IPS-11a (cell line): ENCODE data around the gene PSD4.

Source experiments
- H3K4me3 ChIP-seq: one replicate; pipeline ENCODE4 v1.5.1; 2013; ENCODE audit warnings: low read depth, low read length, control low read depth

Gene PSD4

DNA sequence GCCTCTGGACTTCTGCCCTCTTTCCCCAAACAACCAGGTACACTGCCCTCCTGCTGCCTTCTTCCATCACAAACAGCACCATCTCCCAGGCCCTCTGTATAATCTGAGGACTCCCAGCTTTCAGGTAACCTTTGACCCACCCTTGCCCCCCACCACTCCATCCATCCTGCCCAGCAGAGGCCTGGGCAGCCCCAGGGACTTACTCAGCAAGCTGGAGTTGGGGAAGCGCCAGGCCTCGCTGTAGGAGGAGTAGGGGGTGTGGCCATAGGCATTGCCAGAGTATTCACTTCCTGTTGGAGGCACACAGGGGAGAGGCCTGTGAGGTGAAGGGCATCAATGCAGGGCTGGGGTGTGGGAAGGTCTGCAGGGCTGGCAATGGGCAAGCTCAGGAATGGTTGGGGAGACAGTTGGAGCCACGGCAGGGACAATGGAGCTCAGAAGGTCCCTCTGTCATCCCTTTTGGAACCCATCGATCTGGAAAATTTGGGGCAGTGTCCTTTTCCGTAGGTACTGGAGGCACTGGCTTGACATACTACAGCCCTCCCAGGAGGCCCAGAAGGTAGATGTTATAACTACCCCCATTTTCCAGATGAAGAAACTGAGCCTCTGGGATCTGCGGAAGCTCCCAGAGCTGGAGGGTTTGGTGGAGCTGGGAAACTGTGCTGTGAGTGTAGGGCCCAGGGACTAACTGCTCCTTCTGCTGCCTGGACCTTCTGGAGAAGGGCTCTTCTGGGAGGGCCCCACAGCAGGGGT lies 46.3 kb downstream of the PSD4 start:
- no peak overlapping the region for H3K4me3 ChIP-seq

GRCh38 chr2:113220970-113221708 lies 47.4 kb downstream of the PSD4 start:
- no peak overlapping the region for H3K4me3 ChIP-seq

DNA sequence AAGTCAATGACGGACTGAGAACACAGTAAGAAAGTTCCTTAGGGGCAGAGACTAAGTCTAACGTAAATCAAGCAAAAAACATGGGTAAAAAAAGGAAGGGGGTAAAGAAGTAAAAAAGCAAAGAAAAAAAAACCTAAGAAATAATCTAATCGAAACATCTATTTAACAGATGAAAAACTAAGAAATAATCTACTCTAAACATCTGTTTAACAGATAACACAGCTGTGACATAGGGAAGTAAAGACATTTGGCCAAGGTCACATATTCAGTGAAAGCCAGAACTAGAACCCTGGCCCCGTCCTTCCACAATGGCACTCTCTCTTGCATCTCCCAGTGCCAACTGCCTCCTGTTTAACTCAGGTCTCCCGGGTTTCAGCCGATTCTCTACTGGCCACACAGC lies 48.1 kb downstream of the PSD4 start:
- H3K4me3 ChIP-seq: no peak overlapping the region

DNA sequence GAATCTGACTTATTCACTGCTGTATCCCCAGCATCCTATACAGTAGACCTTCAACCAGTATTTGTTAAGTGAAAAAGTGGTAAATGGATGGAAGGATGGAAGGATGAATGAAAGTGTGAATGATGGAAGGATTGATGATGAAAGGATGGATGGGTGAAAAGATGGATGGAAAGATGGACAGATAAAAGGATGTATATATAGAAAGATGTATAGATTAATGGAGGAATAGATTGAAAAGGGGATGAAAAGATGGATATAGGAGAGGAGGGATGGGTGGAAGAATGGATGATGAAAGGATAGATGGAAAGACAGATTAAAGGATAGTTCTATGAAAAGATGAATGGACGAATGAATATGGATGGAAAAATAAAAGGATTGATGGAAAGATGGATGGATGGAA lies 50.0 kb downstream of the PSD4 start:
- no peak overlapping the region for H3K4me3 ChIP-seq

- no peak overlapping the region for H3K4me3 ChIP-seq
These were observed 51.0 kb downstream of the PSD4 start for GRCh38 chr2:113224647-113225236.

GRCh38 chr2:113225263-113226259 lies 51.8 kb downstream of the PSD4 start:
- no peak overlapping the region for H3K4me3 ChIP-seq

GRCh38 chr2:113226462-113226861 lies 52.7 kb downstream of the PSD4 start:
- no peak overlapping the region for H3K4me3 ChIP-seq

DNA sequence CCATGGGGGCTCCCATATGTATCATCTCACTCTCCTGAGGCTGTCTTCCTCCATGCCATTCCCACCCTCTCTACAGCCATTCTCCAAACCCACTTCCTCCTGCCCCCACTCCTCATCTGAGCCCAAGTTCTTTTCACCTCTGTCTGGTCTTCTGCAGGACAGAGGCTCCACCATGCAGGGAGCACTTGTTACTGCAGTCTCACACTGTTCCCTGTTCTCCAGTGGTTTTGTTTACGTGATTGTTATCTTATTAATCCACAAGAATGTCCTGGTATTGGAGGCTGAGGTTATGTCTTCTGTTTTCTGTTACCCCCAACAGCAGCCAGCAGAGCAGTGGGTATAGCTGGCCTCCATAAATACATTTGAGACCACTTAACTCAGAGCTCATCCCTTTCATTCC lies 53.5 kb downstream of the PSD4 start:
- no peak overlapping the region for H3K4me3 ChIP-seq

GRCh38 chr2:113227698-113228097 lies 53.9 kb downstream of the PSD4 start:
- H3K4me3 ChIP-seq: no peak overlapping the region

GRCh38 chr2:113228351-113228750 lies 54.6 kb downstream of the PSD4 start:
- no peak overlapping the region for H3K4me3 ChIP-seq

- H3K4me3 ChIP-seq: no peak overlapping the region
These were observed 55.4 kb downstream of the PSD4 start for GRCh38 chr2:113228991-113229716.

- H3K4me3 ChIP-seq: no peak overlapping the region
These were observed 56.0 kb downstream of the PSD4 start for GRCh38 chr2:113229795-113230194.

DNA sequence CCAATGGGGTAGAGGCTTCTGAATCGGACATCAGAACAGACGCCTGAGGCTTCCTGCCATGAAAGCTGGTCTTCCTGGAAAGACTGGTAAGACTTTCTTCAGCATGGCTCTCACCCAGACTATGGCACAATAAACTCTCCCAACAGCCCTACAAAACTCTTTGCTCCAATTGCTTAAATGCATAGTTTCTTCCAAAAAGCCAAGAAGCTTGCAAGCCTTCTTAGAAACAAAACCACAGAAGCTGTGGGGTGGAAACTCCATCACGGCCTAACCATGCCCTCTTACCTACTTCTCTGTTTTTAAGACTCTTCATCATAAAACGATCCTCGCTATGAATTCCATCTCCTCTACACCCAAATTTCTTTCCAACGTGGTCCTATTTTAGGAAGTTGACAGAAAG lies 56.8 kb downstream of the PSD4 start:
- H3K4me3 ChIP-seq: no peak overlapping the region

DNA sequence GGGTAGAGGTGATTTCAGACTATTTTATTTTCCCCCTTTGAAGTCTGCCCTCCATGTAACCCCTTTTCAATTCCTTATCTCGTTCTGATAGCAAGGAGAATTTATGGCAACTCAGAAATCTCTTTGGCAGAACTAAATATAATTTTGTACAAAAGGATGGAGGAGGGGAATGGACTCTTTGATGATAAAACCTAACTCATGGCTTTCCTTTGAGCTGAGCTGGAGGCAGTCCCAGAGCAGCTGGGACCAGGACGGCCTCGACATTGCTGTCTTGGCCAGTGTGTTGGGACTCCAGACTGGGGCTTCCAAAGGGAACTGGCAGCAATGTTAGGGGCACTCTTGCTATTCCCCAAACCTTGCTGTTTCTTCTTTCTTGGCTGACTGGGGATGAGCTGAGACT lies 57.3 kb downstream of the PSD4 start:
- no peak overlapping the region for H3K4me3 ChIP-seq

DNA sequence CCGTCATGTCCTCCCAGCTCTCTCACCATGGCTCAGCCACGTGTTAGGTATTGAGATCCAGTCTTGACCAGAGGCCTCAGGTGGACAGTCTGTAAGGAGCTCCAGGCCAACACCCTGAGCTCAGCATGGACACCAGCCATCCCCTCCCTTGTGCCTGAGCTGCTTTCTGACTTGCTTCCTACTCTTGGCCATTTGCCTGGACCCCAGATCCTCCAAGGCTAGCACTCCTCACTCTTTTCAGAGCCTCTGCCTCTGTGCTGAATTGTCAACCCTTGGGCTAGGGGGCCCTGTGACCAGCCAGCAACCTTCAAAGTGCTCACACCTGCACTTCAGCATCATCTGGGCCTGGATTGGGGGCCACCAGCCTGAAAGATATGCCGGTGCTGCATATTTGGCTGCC lies 58.4 kb downstream of the PSD4 start:
- no peak overlapping the region for H3K4me3 ChIP-seq

DNA sequence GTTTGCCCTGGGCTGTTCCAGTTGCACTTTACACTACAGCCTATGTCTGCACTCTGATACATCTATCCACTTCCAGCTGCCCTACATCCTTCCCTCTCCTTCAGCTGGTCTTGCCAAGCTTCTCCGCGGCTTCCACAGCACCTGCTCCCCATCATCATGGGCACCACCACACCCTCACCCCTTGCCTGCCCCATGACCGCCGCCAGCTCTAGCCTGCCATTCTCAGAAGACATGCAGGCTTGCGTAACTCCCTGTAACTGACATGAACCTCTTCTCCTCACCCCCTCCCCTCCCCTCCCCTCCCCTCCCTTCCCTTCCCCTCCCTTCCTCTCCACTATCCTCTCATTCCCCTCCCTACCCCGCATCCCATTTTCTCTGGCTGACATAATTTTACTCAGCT lies 59.0 kb downstream of the PSD4 start:
- H3K4me3 ChIP-seq: no peak overlapping the region

DNA sequence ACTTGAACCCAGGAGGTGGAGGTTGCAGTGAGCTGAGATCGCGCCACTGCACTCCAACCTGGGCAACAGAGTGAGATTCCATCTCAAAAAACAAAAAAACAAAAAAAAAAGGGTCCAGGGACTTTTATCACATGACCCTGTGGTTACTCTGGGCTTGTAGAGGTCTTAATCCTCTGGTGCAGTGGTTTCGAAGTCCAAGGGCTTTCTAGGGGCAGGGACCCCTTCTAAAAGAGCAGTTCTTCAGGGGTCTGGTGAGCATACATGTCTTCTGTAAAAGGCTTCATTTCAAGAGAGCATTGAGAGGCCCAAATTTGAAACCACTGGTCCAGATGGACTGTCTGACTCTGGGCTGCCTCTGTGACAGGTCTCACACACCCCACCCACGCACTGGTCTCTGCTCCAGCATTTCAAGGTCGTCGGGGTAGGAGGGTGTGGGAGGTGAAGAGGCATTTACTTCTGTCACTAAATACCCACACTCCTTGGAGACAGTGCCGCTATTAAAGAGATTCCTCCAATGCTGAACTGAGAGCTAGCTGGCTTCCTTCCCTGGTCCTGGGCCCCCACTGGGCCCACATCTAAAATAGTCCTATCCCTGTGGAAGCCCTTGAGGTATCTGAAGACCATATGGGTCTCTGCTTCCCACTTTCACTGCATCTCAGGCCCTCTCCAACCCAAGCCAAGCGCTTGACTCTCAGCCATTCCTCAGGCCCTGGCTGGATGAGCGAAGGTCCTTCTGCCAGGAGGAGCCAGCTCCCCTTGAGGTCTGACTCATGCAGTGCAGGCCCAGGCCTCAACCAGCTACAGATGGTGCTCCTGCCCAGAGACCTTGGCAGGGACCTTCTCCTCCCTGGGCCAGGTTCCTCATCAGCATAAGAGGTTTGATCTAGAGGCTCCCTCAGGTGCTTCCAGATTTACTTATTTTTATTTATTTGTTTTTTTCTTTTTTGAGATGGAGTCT lies 60.1 kb downstream of the PSD4 start:
- no peak overlapping the region for H3K4me3 ChIP-seq

GRCh38 chr2:113234721-113235346 lies 61.1 kb downstream of the PSD4 start:
- no peak overlapping the region for H3K4me3 ChIP-seq
